HepG2 (cell line): ENCODE measurements around the gene CHKA. TPM values are rescaled to one million over a fixed set of nuclear protein-coding genes. Genes with fewer than 3 reads are reported as not detected.

Experiments used
- ATAC-seq: fragments of 200-7000 bp; cut with Tn5 transposase; 3 replicates; pipeline ENCODE4 v1.9.1; 2020; ENCODE audit warnings: mild to moderate bottlenecking, moderate library complexity
- BruUV-seq: library from RNA; stranded (reverse); fragments of 400-500 nt; replicated peaks from 2 replicates; lab custom pipeline; 2021; lab: Mats Ljungman, UMichigan
- CTCF ChIA-PET: fragments of 300-600 bp; formaldehyde crosslinking; extraction: SDS; loops from one replicate; lab custom pipeline; 2021; ENCODE audit warnings: low total read pairs, inconsistent platforms, low intra/inter-chr PET ratio; lab: Yijun Ruan, JAX
- POLR2A ChIA-PET: fragments of 350-600 bp; sonication (Branson Sonifier 250); formaldehyde crosslinking; loops from one replicate; lab custom pipeline; 2020; ENCODE audit warnings: antibody characterized with exemption, inconsistent platforms; lab: Yijun Ruan, JAX
- DNase-seq: peaks from one replicate; pipeline ENCODE4 v3.0.0-alpha.2; 2015; ENCODE audit warnings: low spot score
- FAIRE-seq: peaks from 3 replicates; lab custom pipeline; 2011; peaks lifted over from hg19 to GRCh38; lab: Jason Lieb, UNC
- H2AFZ ChIP-seq: one replicate; pipeline ENCODE4 v1.6.1; 2011; ENCODE audit warnings: low read length, inconsistent platforms
- H3K27ac ChIP-seq: fragments of 300-600 bp; 3 replicates; pipeline ENCODE4 v1.8.0; 2011; ENCODE audit warnings: mixed run types, mild to moderate bottlenecking, mixed read lengths, low read length, inconsistent platforms; ENCODE audit not compliant: insufficient read depth; ENCODE audit errors: extremely low read length
- H3K27me3 ChIP-seq, 2 experiments: fragments of 200-600 bp in 1 of 2; 2 replicates in 1 of 2; 3 replicates in 1 of 2; pipeline versions ENCODE4 v1.6.0 to v1.8.0; 2011; ENCODE audit warnings: low read length in 2 of 2, mild to moderate bottlenecking in 2 of 2, moderate library complexity in 2 of 2, inconsistent platforms in 1 of 2; ENCODE audit not compliant: insufficient read depth in 2 of 2, control insufficient read depth in 1 of 2
- H3K36me3 ChIP-seq, 2 experiments: fragments of 200-600 bp in 1 of 2; replicated peaks in 1 of 2; 2 replicates in 1 of 2; 3 replicates in 1 of 2; pipeline versions ENCODE4 v1.5.1 to v1.8.0; 2011; ENCODE audit warnings: low read length in 2 of 2, inconsistent platforms in 1 of 2; ENCODE audit not compliant: insufficient read depth in 2 of 2, control insufficient read depth in 1 of 2
- H3K4me1 ChIP-seq: 2 replicates; pipeline ENCODE4 v1.5.1; 2012; ENCODE audit warnings: low read length, inconsistent platforms; ENCODE audit not compliant: insufficient read depth
- H3K4me2 ChIP-seq: 2 replicates; pipeline ENCODE4 v1.6.0; 2011; ENCODE audit warnings: low read depth, low read length, inconsistent platforms
- H3K4me3 ChIP-seq, 3 experiments: fragments of 200-600 bp in 1 of 3; sonication (generic), shearing (Covaris generic) in 1 of 3; replicated peaks in 1 of 3; 2 replicates each; pipeline ENCODE4 v1.5.1; 2011 to 2016; ENCODE audit warnings: low read length in 3 of 3, inconsistent platforms in 2 of 3, low read depth in 2 of 3, mild to moderate bottlenecking in 2 of 3, control low read depth in 1 of 3, mixed read lengths in 1 of 3; ENCODE audit not compliant: insufficient read depth in 1 of 3
- H3K79me2 ChIP-seq: one replicate; pipeline ENCODE4 v1.6.1; 2011; ENCODE audit warnings: low read length, inconsistent platforms; ENCODE audit not compliant: insufficient read depth
- H3K9ac ChIP-seq: 2 replicates; pipeline ENCODE4 v1.6.0; 2011; ENCODE audit warnings: mild to moderate bottlenecking, low read depth, low read length, inconsistent platforms; ENCODE audit not compliant: insufficient read depth
- H3K9me3 ChIP-seq: 2 replicates; pipeline ENCODE4 v1.5.1; 2012; ENCODE audit warnings: mild to moderate bottlenecking, low read length
- H4K20me1 ChIP-seq: 2 replicates; pipeline ENCODE4 v1.6.0; 2011; ENCODE audit warnings: inconsistent platforms, mild to moderate bottlenecking, low read length, moderate library complexity; ENCODE audit not compliant: insufficient read depth
- CHD4 ChIP-seq: fragments of 200-600 bp; sonication (generic); IDR thresholded peaks from 2 replicates; pipeline ENCODE4 v1.7.0; 2017; ENCODE audit warnings: mild to moderate bottlenecking, low read length, borderline replicate concordance
- ELF3 ChIP-seq: IDR thresholded peaks from 2 replicates; pipeline ENCODE4 v1.6.1; 2016; ENCODE audit warnings: missing genetic modification reagents, missing compliant biosample characterization
- MTF2 ChIP-seq: sonication (generic); formaldehyde crosslinking; IDR thresholded peaks from 2 replicates; pipeline ENCODE4 v1.5.0; 2020; ENCODE audit warnings: missing genetic modification reagents, borderline replicate concordance
- NCOA1 ChIP-seq: sonication (generic); formaldehyde crosslinking; IDR thresholded peaks from 2 replicates; pipeline ENCODE4 v1.9.0; 2021; ENCODE audit warnings: missing genetic modification reagents
- PAF1 ChIP-seq: IDR thresholded peaks from 2 replicates; pipeline ENCODE4 v1.6.1; 2016; ENCODE audit warnings: missing genetic modification reagents, missing compliant biosample characterization
- PITX1 ChIP-seq: sonication (generic); formaldehyde crosslinking; IDR thresholded peaks from 2 replicates; pipeline ENCODE4 v1.5.1; 2020; ENCODE audit warnings: mild to moderate bottlenecking, missing genetic modification reagents
- TARDBP ChIP-seq: sonication (generic); formaldehyde crosslinking; IDR thresholded peaks from 2 replicates; pipeline ENCODE4 v1.8.0; 2022; ENCODE audit warnings: mild to moderate bottlenecking, missing genetic modification reagents
- TOE1 ChIP-seq: sonication (generic); formaldehyde crosslinking; IDR thresholded peaks from 2 replicates; pipeline ENCODE4 v1.4.0; 2020; ENCODE audit warnings: mild to moderate bottlenecking, missing genetic modification reagents
- ZFP36L2 ChIP-seq: sonication (generic); formaldehyde crosslinking; IDR thresholded peaks from 2 replicates; pipeline ENCODE4 v1.4.0; 2020; ENCODE audit warnings: missing genetic modification reagents
- ZNF234 ChIP-seq: sonication (generic); formaldehyde crosslinking; conservative IDR thresholded peaks from 2 replicates; pipeline ENCODE4 v1.5.1; 2020; ENCODE audit warnings: mild to moderate bottlenecking, missing genetic modification reagents
- ZNF543 ChIP-seq: sonication (generic); formaldehyde crosslinking; IDR thresholded peaks from 2 replicates; pipeline ENCODE4 v1.4.0; 2020; ENCODE audit warnings: mild to moderate bottlenecking, missing genetic modification reagents
- ZNF780A ChIP-seq: sonication (generic); formaldehyde crosslinking; IDR thresholded peaks from 2 replicates; pipeline ENCODE4 v1.8.0; 2022; ENCODE audit warnings: mild to moderate bottlenecking, missing genetic modification reagents, moderate library complexity
- ZSCAN25 ChIP-seq: sonication (generic); formaldehyde crosslinking; IDR thresholded peaks from 2 replicates; pipeline ENCODE4 v1.8.0; 2022; ENCODE audit warnings: mild to moderate bottlenecking, missing genetic modification reagents
- WGBS: methylation state at CpG from one replicate; pipeline ENCODE4 v1.1.6; 2017; ENCODE audit warnings: low lambda C conversion rate; 5-methylcytosine and 5-hydroxymethylcytosine counted together
- in situ Hi-C: cut with HindIII; loops from 2 replicates; pipeline ENCODE4 v1.10.0; 2017; ENCODE audit warnings: low pct_unique_long_range_greater_than_20kb; ENCODE audit not compliant: extremely low pct_ligation_motif_present
- intact Hi-C: fragments of 100-400 bp; cut with micrococcal nuclease; formaldehyde crosslinking; loops from one replicate; pipeline ENCODE4 v1.10.0; 2022; ENCODE audit not compliant: unreplicated experiment
- polyA plus RNA-seq, 8 experiments: library from polyadenylated mRNA; depleted of rRNA in 3 of 8; stranded (reverse) in 7 of 8; unstranded in 1 of 8; fragments of >200 nt; fragmentation: Illumina TruSeq in 4 of 8; extraction: Trizol in 4 of 8; gene quantifications; 2 replicates each; pipeline versions ENCODE4 v1.2.1 to v1.2.3, GENCODE V29; 2011 to 2016; ENCODE audit warnings: low read depth in 4 of 8, missing spikeins in 1 of 8, mixed read lengths in 1 of 8; ENCODE audit not compliant: insufficient read depth in 1 of 8
- total RNA-seq, 5 experiments: library from RNA; depleted of rRNA; stranded (reverse); fragments of >200 nt; fragmentation: Illumina TruSeq; extraction: Trizol; gene quantifications; 2 replicates each; pipeline ENCODE4 v1.2.3, GENCODE V29; 2016; ENCODE audit warnings: low read depth in 1 of 5
- TF ChIP-seq, protein P1 (sequence below): IDR thresholded peaks from 2 replicates; pipeline ENCODE4 v1.6.1; 2016; ENCODE audit warnings: mild to moderate bottlenecking, missing biosample characterization, missing genetic modification reagents
- TF ChIP-seq, protein P2 (sequence below): sonication (generic); formaldehyde crosslinking; IDR thresholded peaks from 2 replicates; pipeline ENCODE4 v1.4.0; 2020; ENCODE audit warnings: mild to moderate bottlenecking, missing genetic modification reagents

Gene CHKA
- total and polyA plus RNA-seq, 2 of the 13 experiments (the other 11 are each of a cell fraction or from before 2014, with no cell fraction given): 71.6 to 92.7 TPM

GRCh38 chr11:68160100-68160695 lies 39.0 kb upstream of the CHKA start:
- Histone ChIP-seq H3K79me2 (no peaks in the 10 kb centered on the region), H3K9me3 (no peaks in the 10 kb centered on the region), H3K4me1 (no peaks in the 10 kb centered on the region), H3K9ac (no peak overlapping the region), H4K20me1 (no peaks in the 10 kb centered on the region), H3K36me3 (peaks cover 3 to 23% of the 10 kb centered on the region in 2 experiments), H3K27ac (no peak overlapping the region), H3K27me3 (no peaks in the 10 kb centered on the region), H2AFZ (no peak overlapping the region), H3K4me2 (no peak overlapping the region), H3K4me3 (no peak overlapping the region)
- ATAC-seq: no peak
- intact Hi-C loops (no loop called here), in situ Hi-C loops (no loop called here)
- 88% methylated on average over 7 of the region's 7 CpGs for WGBS
- no peak for FAIRE-seq
- TF ChIP-seq NCOA1 (CRISPR knock-in tag) (no peak), ELF3 (CRISPR knock-in tag) (no peak), TOE1 (no peak), TARDBP (CRISPR knock-in tag) (no peak), CHD4 (no peak), ZNF234 (no peak), ZSCAN25 (no peak), ZNF780A (no peak), PAF1 (CRISPR knock-in tag) (no peak), ZNF543 (CRISPR knock-in tag) (no peak), MTF2 (CRISPR knock-in tag) (no peak), ZFP36L2 (CRISPR knock-in tag) (no peak), PITX1 (CRISPR knock-in tag) (no peak)
- TF ChIP-seq, protein P1, sequence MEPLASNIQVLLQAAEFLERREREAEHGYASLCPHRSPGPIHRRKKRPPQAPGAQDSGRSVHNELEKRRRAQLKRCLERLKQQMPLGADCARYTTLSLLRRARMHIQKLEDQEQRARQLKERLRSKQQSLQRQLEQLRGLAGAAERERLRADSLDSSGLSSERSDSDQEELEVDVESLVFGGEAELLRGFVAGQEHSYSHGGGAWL (CRISPR knock-in tag): no peak
- TF ChIP-seq, protein P2, sequence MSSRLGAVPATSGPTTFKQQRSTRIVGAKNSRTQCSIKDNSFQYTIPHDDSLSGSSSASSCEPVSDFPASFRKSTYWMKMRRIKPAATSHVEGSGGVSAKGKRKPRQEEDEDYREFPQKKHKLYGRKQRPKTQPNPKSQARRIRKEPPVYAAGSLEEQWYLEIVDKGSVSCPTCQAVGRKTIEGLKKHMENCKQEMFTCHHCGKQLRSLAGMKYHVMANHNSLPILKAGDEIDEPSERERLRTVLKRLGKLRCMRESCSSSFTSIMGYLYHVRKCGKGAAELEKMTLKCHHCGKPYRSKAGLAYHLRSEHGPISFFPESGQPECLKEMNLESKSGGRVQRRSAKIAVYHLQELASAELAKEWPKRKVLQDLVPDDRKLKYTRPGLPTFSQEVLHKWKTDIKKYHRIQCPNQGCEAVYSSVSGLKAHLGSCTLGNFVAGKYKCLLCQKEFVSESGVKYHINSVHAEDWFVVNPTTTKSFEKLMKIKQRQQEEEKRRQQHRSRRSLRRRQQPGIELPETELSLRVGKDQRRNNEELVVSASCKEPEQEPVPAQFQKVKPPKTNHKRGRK: no peak
- ChIA-PET CTCF (no interaction called here), POLR2A (interaction anchor here (1.4 to 2.5 kb wide), 2 partner anchors 9 to 15 kb away, joined by 3 to 7 read pairs; no protein-coding TSS in a partner anchor)
- BruUV-seq: no TSS peak
- DNase-seq: no peak
